PFSK-1 (cell line): Measurements from ENCODE around the gene ZNF592.

Experiments
- FOXP2 ChIP-seq: optimal IDR thresholded peaks from 2 replicates; pipeline ENCODE3; 2011; ENCODE audit warnings: borderline replicate concordance, control low read depth, inconsistent platforms; ENCODE audit not compliant: insufficient read depth; ENCODE audit errors: extremely low read length, extremely low read depth
- POLR2AphosphoS5 ChIP-seq: IDR thresholded peaks from 2 replicates; pipeline ENCODE4 v1.6.1; 2012; ENCODE audit warnings: low read depth, mild to moderate bottlenecking, control low read depth, low read length, moderate library complexity
- SIN3A ChIP-seq: IDR thresholded peaks from 2 replicates; pipeline ENCODE4 v1.6.1; 2012; ENCODE audit warnings: mild to moderate bottlenecking, low read length, moderate library complexity, borderline replicate concordance; ENCODE audit not compliant: insufficient read depth
- TAF1 ChIP-seq: IDR thresholded peaks from 2 replicates; pipeline ENCODE4 v1.6.1; 2012; ENCODE audit warnings: low read length, control low read depth, borderline replicate concordance; ENCODE audit not compliant: insufficient read depth
- TF ChIP-seq, protein P1 (sequence below), 2 experiments: IDR thresholded peaks; 2 replicates each; pipeline versions ENCODE4 v1.6.1 to v1.8.0; 2011 to 2012; ENCODE audit warnings: low read depth in 2 of 2, low read length in 2 of 2, control low read depth in 1 of 2, inconsistent platforms in 1 of 2, mild to moderate bottlenecking in 1 of 2, moderate library complexity in 1 of 2; ENCODE audit not compliant: insufficient read depth in 1 of 2

DNA sequence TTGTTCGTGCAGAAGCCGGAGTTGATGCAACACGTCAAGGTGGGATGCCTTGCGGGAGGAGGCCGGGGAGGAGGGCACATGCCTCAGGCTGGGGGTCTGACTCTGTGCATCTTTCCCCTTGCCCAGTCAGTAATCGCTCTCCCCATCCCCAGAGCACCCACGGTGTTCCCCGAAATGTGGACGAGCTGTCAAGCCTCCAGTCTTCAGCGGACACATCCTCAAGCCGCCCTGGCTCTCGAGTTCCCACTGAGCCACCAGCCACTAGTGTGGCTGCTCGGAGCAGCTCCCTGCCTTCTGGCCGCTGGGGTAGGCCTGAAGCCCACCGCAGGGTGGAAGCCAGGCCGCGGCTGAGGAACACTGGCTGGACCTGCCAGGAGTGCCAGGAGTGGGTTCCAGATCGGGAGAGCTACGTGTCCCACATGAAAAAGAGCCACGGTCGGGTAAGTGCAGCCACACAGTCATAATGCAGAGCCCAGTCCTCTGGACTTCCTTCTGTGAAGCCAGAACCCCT lies 50.1 kb downstream of the ZNF592 start:
- TF ChIP-seq FOXP2 (no peak), POLR2AphosphoS5 (no peak), TAF1 (no peak), SIN3A (no peak)
- TF ChIP-seq, protein P1, sequence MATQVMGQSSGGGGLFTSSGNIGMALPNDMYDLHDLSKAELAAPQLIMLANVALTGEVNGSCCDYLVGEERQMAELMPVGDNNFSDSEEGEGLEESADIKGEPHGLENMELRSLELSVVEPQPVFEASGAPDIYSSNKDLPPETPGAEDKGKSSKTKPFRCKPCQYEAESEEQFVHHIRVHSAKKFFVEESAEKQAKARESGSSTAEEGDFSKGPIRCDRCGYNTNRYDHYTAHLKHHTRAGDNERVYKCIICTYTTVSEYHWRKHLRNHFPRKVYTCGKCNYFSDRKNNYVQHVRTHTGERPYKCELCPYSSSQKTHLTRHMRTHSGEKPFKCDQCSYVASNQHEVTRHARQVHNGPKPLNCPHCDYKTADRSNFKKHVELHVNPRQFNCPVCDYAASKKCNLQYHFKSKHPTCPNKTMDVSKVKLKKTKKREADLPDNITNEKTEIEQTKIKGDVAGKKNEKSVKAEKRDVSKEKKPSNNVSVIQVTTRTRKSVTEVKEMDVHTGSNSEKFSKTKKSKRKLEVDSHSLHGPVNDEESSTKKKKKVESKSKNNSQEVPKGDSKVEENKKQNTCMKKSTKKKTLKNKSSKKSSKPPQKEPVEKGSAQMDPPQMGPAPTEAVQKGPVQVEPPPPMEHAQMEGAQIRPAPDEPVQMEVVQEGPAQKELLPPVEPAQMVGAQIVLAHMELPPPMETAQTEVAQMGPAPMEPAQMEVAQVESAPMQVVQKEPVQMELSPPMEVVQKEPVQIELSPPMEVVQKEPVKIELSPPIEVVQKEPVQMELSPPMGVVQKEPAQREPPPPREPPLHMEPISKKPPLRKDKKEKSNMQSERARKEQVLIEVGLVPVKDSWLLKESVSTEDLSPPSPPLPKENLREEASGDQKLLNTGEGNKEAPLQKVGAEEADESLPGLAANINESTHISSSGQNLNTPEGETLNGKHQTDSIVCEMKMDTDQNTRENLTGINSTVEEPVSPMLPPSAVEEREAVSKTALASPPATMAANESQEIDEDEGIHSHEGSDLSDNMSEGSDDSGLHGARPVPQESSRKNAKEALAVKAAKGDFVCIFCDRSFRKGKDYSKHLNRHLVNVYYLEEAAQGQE (IDR thresholded peaks at IDR 0.05; ENCODE audit: insufficient read depth in 1 of 2, low read depth in 2 of 2, low read length in 2 of 2): no peak
